22Rv1 (cell line): Measurements from ENCODE around the gene CD8A.

Experiments used
- H3K27ac ChIP-seq: fragments of 450-650 bp; 2 replicates; pipeline ENCODE4 v1.5.1; 2017
- ZFX ChIP-seq: fragments of 450-650 bp; IDR thresholded peaks from 2 replicates; pipeline ENCODE4 v1.6.1; 2017; ENCODE audit warnings: antibody characterized with exemption, borderline replicate concordance
- TF ChIP-seq, protein P1 (sequence below): fragments of 450-650 bp; IDR thresholded peaks from 2 replicates; pipeline ENCODE4 v1.5.1; 2017; ENCODE audit warnings: mild to moderate bottlenecking

CD8A gene

DNA sequence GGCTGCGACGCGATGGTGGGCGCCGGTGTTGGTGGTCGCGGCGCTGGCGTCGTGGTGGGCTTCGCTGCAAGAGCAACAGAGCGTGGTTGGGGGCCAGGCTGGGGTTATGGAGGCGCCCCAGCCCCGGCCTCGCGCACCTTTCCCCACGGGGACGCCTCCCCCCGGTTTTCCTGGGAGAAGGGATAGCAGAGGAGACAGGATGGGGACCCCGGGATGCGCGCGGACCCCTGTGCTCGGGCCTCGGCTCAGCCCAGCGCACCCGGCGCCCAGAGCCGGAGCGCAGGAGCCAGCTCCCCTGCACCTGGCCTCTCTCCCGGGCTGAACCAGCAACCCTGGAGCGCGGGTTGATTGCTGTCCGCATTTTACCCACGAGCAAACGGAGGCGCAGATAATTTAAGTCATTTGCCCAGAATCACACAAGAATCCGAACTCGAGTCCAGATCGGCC, 1.0 kb downstream of the CD8A start:
- H3K27ac ChIP-seq, result no peak overlapping the region
- TF ChIP-seq, protein P1, sequence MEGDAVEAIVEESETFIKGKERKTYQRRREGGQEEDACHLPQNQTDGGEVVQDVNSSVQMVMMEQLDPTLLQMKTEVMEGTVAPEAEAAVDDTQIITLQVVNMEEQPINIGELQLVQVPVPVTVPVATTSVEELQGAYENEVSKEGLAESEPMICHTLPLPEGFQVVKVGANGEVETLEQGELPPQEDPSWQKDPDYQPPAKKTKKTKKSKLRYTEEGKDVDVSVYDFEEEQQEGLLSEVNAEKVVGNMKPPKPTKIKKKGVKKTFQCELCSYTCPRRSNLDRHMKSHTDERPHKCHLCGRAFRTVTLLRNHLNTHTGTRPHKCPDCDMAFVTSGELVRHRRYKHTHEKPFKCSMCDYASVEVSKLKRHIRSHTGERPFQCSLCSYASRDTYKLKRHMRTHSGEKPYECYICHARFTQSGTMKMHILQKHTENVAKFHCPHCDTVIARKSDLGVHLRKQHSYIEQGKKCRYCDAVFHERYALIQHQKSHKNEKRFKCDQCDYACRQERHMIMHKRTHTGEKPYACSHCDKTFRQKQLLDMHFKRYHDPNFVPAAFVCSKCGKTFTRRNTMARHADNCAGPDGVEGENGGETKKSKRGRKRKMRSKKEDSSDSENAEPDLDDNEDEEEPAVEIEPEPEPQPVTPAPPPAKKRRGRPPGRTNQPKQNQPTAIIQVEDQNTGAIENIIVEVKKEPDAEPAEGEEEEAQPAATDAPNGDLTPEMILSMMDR, result no peak
- no peak for TF ChIP-seq ZFX

DNA sequence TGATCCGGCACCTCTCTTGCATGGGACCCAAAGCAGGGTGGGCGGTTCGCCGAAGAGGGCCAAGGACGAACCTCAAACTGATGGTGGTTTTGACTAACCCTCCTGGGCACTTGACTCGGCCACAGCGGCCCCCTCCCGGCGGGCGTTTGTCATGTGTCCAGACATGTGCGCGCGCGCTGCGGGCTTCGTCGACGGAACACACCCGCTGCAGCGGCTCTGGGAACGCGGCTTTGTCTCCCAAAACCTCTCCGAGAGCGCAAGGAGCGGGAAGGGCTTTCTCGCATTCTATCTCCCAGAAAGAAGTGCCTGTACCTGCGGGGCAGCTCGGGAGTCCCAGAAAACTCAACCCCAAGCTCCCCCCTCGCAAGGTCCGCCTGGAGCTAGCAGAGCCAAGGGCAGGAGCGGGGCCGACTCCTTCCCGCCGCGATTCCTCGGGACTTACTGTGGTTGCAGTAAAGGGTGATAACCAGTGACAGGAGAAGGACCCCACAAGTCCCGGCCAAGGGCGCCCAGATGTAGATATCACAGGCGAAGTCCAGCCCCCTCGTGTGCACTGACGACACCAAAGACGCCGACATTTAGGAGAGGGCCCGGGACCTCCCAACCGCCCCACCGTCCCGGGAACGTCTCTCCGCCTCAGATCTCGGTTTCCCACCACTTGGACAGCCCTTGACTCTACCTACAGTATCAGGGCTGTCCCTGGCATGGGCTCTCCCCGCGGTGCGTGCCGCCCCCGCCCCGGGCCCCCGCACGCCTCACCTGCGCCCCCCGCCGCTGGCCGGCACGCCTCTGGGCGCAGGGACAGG, 1.6 kb downstream of the CD8A start:
- no peak for TF ChIP-seq ZFX
- TF ChIP-seq, protein P1, result no peak
- H3K27ac ChIP-seq, result no peak overlapping the region

DNA sequence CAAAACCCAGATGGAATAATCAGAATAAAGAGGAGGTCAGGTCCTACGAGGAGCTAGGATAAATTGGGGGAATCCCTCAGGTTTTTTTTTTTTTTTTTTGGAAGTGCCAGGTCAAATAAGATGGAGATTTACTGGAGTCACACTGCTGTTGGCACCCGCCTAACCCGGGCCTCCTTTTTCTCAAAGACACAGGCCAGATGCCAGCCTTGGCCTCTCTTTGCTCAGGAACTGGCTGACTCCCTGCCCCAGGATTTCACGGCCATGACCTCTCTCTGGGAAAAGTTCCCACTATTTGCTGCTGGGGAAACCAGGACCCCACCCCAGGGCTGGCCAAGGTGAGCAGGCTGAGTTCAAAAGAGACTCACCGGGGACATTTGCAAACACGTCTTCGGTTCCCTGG, 2.5 kb downstream of the CD8A start:
- no peak for TF ChIP-seq ZFX
- TF ChIP-seq, protein P1, result no peak
- no peak overlapping the region for H3K27ac ChIP-seq

DNA sequence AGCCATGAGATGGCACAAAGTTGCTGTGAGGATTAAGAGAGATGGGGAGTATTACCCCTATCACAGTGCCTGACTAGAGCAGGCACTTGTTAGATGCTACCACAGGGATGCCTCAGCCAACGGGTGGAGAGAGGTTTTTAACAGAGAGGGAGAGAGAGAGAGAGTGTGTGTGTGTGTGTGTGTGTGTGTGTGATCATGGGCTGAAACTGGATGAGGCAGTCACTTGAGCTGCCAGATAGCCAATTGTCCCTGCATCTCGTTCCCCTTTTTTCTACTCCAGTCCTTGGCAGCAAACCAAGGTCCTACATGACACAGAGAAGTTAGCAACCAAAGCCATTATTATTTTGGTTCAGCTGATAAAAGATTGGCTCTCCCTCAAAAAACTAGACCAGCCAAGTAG, 3.0 kb downstream of the CD8A start:
- TF ChIP-seq ZFX, result no peak
- TF ChIP-seq, protein P1, result no peak
- H3K27ac ChIP-seq, result no peak overlapping the region

DNA sequence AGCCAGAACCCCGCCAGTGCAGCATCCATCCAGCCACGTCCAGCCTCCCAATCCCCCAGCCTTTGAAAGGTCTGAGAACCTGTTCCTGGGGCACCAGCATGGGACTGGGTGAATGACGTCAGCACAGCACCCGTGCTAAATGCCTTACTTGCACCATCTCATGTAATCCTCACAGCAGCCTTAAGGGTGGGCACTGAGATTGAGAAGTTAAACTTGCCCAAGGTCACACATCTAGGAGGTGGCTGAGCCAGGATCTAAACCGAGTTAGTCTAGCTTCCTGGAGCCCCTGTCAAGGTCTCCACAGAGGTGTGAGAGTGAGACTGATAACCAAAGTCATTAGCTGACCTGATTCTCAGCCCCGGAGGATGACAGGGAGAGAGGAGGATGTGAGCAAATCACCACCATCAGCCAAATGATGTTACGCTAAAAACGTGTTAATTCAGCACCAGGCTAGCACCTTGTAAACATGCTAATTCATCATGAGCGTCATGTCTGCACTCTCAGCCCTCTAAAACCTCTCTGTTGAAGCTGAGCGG, 4.6 kb downstream of the CD8A start:
- TF ChIP-seq ZFX, result no peak
- TF ChIP-seq, protein P1, result no peak

DNA sequence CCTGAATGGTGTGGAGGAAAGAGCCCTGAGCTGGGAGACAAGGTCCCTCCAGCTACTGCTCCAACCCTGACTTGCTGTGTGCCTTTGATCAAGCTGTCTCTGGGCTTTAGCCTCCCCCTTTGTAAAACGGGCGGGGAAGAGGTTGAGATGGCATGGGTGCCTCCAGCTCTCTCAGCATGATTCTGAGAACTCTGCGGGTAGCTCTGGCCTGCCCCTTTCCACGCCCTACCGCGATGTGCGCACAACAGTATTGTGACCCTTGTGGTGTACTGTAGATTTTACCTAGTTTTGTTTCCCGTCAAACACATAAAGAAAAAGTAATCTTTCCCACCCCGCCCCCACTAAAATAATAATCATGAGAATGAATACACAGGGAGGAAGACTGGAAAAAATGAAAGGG, 5.3 kb downstream of the CD8A start:
- no peak overlapping the region for H3K27ac ChIP-seq
- TF ChIP-seq, protein P1, result no peak
- TF ChIP-seq ZFX, result no peak

More for the DNA sequence above, 4.6 kb downstream of the CD8A start:
- H3K27ac ChIP-seq, result no peak overlapping the region
